HG03565 (cell line): ENCODE results near the gene OPN3.

Experiments used
- ATAC-seq: cut with Tn5 transposase; IDR thresholded peaks from one replicate; pipeline ENCODE4 v1.9.1; 2021; ENCODE audit warnings: mild to moderate bottlenecking, moderate library complexity; ENCODE audit not compliant: unreplicated experiment

OPN3 gene

DNA sequence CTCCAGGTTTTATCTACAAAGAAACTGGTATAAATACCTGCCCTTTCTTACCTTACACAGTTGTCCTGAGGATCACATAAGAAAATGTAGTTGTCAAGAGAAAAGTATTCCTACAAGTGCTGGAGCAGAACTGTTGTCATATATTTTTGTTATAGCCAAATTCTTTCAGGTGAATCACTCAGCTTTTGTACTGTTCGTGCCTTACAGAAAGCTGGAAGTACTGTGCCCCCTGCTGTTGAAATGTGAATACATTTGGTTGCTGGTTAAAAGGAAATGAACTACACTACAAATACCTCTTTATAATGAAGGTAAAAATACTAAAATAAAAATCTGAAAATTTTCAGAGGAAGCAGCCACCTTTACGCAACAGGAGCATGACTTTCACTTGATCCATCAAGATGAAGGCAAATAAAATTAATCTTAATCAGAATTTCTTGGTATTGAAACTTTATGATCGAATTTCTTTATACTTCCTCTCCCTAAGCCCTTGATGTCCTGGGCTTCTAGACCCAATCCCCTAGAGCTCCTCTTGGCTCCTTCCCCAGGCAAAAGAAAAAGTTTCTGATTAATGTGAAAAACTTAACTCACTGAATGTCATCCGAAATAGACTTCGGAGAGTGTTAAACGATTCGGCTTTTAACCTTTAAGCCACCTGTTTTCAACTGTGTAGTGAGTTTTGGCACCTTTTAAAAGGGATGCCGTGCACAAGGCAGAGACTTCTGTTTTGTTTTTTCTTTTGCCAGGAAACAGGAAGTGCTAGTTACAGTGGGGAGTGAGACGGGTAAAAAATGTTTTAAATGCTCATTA, 12.5 kb downstream of the OPN3 start:
- peak; percentile 51 for ATAC-seq

DNA sequence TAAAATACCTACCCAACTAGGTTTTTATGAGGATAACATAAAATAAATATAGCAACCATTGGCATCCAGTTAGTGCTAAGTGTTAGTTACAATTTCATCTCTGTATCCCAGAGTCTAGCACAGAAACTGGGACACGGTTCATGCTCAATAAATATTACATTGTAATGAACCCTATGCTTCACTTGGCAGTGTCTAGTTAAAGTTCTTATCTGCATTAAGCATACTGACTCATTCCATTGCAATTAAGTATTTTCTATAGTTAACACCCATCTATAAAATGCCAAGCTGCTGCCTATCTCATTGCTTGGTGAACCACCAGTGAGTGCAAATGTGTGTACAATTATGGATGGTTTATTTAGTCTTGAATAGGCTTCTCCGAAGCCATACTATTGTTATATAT, 15.2 kb downstream of the OPN3 start:
- no peak for ATAC-seq

DNA sequence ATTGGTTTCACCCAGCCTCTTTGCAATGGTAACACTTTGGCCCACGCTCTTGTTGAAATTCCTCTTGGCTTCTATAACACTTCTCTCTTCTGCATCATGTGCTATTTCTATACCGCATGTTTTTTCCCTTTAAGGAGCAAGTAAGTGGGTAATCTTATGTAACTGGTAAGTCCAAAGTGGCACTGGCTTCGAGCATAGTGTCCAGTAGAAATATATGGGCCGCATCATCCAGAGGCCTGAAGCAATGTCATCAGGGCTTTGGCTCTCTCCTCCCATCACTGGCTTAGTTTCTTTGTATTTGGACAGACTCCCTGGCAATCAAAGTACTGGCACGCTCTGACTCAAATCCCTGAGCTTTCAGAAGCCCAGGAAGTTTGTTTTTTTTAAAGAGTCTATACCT, 17.5 kb downstream of the OPN3 start:
- no peak for ATAC-seq

DNA sequence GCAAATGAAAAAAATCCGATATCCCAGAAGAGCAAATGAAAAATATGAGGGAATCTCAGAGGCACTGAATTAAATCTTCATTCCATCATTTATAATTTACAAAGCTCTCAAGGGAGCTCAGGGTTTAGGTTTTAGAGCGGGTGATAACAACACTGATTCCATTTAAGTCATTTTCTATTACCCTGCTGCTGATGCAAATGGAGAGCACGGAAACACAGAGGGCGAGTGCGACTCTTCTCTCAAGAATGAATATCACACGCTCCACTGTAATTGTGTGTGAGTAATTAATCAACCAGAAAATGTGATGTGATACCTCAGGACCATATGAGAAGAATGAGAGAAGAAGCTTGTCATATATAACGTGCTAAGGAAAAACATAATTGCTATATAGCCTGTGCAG, 22.7 kb downstream of the OPN3 start:
- ATAC-seq = no peak

DNA sequence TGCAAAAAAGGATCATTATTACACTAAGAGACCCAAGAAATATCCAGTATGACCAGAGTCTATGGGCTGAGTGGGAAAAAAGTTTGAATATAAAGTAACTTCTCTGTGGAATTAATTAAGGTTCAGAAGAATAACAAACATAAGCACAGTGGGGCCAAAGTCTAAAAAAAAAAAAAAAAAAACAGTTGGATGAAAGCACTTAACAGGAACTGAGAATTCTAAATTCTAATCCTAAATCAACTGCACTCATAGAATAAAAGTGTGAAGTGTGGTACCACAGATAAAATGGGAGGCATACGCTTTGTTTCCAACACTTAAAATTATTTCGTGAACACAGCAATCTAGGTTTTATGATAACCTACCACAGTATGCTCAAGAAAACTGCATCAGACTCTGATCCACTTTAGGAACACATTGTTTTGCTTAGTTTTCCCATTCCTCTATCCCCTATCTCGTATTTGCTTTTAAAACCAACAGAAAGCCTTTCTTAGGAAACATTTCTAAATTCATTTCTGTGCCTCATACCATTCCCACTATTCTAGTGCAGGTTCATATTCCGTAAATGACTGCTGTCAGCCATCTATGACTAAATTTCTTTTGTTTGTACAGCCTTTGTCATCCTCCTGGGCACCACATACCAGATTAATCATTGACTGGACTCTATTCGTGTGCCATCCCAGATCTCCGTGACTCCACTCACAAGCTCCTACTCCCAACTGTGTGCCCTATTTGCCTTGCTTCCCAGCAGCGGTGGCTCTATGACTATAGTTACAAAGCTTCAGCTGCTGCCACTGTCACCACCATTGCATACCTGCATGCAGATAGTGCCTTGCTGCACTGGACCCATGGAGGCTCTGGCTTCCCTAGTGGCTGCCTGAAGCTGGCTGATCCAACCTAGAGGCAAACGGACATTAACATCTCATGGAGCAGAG, 24.9 kb downstream of the OPN3 start:
- no peak for ATAC-seq

DNA sequence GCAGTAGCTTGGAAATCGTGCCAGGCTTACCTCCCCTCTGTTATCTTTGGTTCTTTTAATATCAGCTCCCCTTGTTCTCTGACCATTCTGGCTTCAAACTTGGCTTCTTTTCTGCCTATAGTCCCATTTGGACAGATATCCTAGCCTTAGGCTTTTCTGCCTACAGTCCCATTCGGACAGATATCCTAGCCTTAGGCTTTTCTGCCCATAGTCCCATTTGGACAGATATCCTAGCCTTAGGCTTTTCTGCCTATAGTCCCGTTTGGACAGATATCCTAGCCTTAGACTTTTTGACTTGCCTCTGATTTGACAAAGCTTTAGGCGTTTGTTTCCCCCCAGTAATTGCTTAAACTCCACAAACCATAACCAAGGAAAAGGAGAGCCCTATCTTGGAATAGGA, 25.6 kb downstream of the OPN3 start:
- ATAC-seq = no peak

DNA sequence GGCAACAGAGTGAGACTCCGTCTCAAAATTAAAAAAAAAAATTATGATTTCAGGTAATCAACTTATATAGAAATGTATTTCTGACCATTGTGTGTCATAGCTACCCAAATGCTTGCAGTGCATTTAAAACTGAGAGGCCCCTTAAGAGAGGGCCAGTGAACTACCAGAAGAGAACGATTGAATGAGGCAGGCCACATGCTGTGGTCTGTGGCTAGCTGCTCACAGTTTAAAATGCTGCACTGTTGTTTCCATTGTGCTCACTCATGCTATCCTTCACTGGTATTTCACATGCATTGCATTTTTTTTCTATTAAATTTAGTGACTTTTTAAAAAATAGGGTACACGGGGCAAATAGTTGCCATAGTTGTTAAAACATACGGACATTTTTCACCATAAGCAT, 26.0 kb downstream of the OPN3 start:
- ATAC-seq = no peak

DNA sequence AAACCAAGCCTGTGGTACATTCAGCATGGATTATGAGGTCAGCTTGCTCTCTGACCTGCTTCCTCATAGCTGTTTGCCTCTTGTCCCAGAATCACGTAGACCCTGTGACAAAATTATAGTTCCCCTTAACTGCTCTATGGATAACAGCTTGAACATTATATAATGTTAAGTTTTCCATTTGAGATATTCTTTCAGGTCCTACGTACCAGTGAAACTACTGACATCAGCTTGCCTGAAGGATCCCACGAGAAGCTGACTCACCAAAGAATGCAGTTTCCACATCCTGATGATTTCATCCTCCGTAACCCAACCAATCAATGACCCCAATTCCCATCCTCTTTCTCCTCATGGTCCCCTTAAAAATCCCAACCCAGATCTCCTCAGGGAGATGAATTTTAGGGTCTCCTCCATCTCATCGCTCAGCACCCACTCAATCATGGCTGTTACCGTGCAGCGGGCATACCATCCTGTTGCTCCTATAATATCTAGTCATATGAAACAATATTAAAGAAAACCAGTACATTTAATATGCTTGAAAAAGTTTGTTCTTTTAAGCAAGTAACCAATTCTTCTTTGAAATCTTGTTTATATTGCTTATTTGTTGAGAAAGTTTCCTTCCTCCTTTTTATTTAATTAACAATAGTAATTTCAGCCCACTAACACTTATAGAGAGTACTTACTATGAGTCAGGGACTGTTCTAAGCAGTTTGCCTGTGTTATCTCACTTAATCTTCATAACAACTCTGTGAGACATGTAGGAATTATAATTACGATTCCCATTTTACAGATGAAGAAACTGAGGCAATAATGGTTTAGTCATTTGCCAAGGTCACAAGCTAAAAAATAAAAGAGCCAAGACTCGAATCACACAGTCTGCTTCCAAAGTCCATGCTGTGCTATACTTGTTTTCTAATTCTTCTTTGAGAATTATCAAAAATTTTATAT, 27.4 kb downstream of the OPN3 start:
- ATAC-seq = no peak

DNA sequence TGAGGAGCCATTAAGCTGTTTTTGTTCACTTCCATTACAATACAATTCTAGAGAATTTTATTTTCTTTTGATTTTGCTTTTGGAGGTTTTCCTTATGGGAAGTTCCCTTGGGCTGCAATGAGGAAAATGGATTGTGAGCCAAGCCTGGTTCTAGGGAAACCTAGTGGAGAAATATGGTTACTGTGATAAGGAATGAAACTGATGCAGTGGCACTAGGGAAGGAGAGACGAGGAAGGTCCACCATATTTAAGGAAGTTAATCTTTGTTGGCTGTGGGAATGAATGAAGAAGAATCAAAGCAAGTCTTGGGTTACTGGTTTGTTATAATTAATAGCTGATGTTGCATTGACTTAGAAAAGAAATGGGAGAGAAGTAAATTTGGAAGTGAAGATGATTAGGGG, 28.4 kb downstream of the OPN3 start:
- no peak for ATAC-seq

DNA sequence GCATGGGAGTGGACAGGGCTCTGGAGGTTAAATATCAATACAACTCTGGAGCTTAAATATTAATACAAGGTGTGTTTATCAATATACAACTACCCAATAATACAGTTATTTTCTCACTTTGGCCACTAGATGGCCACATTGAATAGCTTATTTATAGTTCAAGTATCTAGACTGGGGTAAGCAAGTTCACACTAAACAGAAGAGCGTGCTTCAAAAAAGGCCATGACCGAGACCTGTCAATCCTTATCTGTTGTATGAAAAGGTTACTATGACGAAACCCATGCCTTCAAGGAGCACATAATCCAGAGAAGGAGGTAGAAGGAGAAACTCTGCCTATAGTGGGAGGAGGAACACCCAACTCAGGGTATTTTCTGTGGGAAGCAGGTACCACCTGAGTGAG, 29.1 kb downstream of the OPN3 start:
- peak; percentile 81 for ATAC-seq

DNA sequence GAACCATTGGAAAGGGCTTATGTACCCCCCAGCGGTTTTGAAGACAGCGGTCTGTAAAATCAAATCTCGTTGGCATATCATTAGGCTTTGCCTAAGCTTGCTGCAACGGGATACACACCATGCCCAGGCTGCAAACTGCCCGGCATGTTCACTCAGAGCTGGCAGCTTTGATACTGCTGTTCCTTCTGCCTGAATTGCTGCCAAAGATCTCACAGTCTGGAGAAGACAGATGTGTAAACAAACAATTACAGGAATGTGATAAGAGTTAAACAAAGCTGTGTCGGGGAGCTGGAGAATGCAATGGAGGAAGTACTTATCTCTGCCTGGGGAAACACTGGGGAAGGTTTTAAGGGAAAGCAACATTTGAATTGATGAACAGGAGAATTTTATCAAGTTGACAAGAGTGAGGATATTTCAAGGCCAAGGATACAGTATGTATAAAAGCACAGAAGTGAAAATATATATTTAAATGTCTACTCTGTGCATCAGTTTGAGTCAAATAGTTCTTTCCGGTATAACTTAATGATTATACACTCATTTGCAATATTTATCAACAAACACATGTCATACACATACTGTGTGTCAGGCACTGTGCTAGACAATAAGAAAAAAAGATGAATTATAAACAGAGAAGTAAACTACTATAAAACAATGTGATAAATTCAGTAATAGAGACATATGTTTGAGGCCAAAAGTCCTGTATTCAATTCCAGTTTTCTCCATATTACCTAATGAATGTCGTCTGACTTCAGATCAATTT, 29.9 kb downstream of the OPN3 start:
- no peak for ATAC-seq

DNA sequence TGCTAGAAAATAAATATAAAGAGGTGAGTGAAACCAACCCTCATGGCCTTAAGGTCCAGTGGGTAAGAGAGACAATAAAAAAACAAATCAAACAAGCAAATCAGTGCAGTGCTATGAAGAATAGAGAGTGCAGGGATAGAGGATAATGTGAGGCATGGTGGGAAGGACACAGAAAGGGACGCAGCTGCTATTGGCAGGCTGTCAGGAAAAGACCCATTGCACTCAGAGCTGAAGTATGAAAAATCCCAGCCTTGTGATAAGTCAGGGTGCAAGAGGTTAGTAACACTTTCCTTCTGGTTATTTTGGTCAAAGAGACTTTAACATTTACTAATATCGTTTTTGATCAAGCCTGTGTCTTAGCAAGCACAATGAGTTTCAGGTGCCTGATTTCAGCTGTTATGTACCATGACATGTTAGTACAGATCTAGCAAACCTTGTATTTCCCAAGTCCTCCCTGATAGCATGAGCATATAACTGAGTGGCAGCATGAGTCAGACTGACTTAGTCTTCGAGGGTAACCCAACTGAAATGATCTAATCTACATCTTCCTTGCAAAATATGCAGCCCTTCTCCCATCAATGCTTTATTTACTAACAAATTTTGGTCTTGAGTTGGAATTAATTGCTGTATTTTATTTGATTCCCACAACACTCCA, 31.7 kb downstream of the OPN3 start:
- peak; percentile 35 for ATAC-seq

DNA sequence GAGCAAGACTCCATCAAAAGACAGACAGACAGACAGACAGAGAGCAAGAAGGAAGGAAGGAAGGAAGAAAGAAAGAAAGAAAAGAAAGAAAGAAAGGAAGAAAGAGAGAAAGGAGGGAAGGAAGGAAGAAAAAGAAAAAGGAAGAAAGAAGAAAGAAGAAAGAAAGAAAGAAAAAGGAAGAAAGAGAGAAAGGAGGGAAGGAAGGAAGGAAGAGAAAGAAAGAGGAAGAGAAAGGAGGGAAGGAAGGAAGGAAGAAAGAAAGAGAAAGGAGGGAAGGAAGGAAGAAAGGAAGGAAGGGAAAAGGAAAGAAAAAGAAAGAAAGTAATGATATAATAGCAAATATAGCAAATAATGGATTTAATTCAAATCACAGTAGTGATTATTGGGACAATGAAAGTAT, 32.7 kb downstream of the OPN3 start:
- no peak for ATAC-seq

DNA sequence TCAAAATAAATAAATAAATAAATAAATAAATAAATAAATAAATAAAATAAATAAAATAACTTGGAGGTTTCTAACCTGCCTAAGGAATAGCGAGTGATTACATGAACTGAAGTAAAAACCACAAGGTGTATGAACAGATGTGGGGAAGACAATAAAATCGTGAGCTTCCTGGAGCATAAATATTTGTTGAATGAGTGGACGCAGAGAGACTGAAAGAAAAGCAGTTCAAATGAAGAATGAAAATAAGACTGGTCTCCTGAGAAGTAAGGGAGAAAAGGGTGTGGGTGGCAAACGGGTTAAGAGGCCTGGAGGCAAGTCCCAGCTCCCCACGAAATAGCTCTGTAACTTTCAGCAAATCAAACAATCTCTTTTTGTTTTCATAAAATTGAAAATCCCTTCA, 33.6 kb downstream of the OPN3 start:
- ATAC-seq = no peak

DNA sequence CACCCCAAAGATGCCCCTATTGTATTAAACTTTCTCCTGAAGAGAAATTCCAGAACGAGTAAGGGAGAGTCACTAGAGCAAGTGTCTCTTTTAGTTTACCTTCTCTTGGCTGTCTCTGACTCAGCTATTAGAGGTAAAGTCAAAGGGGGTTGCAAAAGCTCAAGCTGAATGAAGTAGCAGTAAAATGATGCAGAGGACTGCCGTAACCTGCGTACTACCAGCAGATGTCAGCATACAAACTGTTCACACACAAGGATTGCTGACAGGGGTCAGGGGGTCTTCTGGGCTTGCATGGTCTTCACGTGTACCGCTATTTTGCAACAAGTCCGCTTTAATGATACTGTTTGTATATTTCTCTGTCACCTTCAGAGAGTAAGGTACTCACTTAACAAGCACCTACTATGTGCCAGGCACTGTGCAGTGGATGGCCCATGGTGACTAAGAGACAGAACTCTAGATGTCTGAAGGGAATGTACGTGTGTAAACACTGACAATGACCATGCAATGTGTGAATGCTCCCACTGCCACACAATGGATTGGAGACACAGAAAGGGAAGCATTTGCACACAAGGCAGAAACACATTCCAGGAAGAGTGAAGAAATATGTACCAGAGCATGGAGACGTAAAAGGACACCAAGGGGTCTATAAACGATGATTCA, 34.9 kb downstream of the OPN3 start:
- no peak for ATAC-seq

DNA sequence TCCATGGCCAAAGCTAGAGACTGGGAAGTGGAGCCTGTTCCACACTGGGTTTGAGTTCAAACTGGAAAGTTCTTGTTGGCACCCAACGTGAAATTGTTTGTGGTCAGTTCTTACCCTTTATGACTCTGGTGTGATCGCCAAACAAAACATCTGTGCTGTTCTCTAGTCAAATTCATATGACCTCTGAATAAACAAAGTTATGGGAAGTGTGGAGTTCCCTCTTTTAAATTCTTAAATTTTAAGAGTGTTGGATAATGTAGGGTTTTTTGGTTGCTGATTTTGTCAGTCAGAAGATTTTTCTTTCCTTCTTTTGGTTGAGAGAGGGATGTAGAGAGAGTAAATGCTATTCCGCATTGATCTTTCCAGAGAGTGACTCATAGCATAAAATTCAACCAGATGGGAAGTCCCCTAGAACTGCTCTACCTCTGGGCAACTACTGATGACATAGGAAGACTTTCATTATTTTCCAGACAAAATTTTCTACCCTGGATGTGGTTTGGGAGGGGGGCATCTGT, 36.4 kb downstream of the OPN3 start:
- no peak for ATAC-seq

DNA sequence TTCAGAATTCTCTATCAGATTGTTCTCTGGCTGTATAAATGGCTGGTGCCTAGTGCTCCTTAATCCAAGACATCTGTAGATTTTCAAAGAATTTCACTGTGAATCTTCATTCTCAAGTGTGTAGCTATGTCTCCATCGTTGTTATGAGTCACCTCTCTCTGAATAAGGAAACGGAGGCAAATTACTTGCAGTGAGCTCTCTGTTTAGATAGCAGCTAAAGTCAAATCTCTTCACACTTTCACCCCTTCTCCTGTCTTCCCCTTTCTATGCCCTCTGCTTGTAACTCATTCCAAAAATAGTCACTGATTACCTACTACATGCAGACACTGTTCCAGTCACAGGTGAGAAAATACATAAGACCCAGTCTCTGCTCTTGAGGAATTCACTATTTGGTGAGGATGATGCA, 39.7 kb downstream of the OPN3 start:
- peak; percentile 87 for ATAC-seq

DNA sequence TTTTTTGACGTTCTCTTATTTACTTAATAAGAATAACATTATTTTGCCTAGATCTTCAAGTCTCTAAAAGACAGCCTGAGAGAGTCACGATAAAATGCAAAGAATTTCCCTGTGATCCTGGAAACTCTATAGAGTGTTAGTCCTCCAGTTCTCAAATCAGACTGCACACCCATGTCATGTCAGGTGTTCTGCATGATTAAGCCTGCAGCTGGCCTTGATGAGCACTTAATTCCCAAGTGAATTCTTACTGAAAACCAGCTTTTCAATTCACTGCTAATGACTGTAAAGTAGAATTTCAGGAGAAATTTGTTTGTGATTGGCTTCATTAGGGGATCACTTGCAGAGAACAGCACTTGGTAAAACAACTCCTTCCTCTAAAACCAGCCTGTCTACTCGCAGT, 41.9 kb downstream of the OPN3 start:
- ATAC-seq = no peak

DNA sequence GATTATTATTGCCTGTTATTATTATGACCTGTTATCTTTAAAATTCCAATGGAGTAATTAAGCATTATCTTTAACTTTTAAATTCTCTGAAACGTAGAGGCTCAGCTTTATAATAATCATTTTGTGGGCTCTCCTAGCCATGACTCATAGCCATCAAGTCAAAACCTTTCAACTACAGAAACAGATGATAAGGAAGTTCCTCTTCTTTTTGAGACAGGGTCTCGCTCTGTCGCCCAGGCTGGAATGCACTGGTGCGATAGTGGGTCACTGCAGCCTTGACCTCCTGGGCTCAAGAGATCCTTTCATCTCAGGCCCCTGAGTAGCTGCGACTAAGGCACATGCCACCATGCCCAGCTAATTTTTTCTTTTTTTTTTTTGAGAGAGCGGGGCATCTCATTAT, 43.5 kb downstream of the OPN3 start:
- no peak for ATAC-seq
